ENCODE measurements around the gene KCTD17.

DNA sequence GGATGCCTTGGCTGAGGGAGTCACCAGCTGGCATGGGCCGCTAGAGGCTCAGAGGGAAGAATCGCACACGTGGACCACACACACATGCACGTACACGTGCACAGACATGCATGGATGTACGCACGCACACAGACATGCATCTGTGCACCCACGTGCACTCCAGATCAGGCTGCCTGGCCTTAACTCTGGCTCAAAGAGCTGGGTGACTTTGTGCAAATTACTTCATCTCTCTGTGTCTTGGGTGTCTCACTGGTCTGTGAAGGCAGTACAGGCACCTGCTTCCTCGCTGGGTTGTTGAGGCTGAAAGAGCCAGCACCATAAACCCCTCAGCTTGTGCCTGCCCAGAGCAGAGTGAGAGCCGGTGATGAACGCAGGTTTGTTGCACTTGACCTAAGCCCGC is 29.3 kb downstream of the KCTD17 start:
- TF ChIP-seq CTBP1 (IDR thresholded peaks at IDR 0.05; ENCODE audit: borderline replicate concordance) (no peak), NFRKB (IDR thresholded peaks at IDR 0.05) (no peak), FOXM1 (IDR thresholded peaks at IDR 0.05; ENCODE audit: borderline replicate concordance) (no peak), ELF4 (IDR thresholded peaks at IDR 0.05) (no peak), SUZ12 (IDR thresholded peaks at IDR 0.05) (no peak), L3MBTL2 (conservative IDR thresholded peaks at IDR 0.05) (no peak), FOXK2 (IDR thresholded peaks at IDR 0.05) (no peak), ZNF384 (IDR thresholded peaks at IDR 0.05) (no peak), TARDBP (IDR thresholded peaks at IDR 0.05) (no peak), SP1 (IDR thresholded peaks at IDR 0.05) (no peak)

All from HEK293T (cell line).